ENCODE data around the gene MSRB3. TPM values are rescaled to one million over a fixed set of nuclear protein-coding genes. Genes with fewer than 3 reads are reported as not detected.

Gene MSRB3
- total and polyA plus RNA-seq, 2 donors (not counting 3 experiments of a cell fraction or from before 2014, with no cell fraction given): 20.0 to 59.3 TPM

DNA sequence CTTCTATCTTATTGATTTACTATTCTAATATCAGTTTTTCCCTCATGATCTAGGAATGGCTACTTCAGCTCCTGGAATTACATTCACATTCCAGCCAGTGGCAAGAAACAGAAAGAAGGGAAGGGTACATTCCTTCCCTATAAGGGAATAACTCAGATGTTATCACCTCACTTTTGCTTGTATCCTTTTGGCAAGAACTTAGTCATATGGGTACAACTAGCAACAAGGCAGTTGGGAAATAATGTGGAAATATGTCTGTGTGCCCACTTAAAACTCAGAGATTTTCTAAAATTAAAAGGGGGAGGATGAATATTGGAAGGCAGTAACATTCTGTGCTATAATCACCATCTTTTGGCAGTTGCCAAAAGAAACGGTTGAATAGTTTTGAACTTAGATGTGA lies 85.6 kb downstream of the MSRB3 start:
- H3K36me3 ChIP-seq (ENCODE audit: control insufficient read depth in 2 of 2, extremely low read depth in 1 of 2, insufficient read depth in 2 of 2, low read length in 2 of 2): peaks cover 0 to 5% of the 10 kb centered on the region in 2 experiments
- no TSS peak for BruUV-seq (replicated peaks)
- H3K27me3 ChIP-seq (ENCODE audit: control insufficient read depth in 2 of 2, insufficient read depth in 2 of 2, low read length in 2 of 2): no peaks in the 10 kb centered on the region
- H3K27ac ChIP-seq (ENCODE audit: insufficient read depth, low read depth, low read length): no peak overlapping the region
- H3K9me3 ChIP-seq (replicated peaks; ENCODE audit: control insufficient read depth, insufficient read depth, low read length): no peaks in the 10 kb centered on the region
- TF ChIP-seq, protein P1, sequence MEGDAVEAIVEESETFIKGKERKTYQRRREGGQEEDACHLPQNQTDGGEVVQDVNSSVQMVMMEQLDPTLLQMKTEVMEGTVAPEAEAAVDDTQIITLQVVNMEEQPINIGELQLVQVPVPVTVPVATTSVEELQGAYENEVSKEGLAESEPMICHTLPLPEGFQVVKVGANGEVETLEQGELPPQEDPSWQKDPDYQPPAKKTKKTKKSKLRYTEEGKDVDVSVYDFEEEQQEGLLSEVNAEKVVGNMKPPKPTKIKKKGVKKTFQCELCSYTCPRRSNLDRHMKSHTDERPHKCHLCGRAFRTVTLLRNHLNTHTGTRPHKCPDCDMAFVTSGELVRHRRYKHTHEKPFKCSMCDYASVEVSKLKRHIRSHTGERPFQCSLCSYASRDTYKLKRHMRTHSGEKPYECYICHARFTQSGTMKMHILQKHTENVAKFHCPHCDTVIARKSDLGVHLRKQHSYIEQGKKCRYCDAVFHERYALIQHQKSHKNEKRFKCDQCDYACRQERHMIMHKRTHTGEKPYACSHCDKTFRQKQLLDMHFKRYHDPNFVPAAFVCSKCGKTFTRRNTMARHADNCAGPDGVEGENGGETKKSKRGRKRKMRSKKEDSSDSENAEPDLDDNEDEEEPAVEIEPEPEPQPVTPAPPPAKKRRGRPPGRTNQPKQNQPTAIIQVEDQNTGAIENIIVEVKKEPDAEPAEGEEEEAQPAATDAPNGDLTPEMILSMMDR (IDR thresholded peaks at IDR 0.05; ENCODE audit: extremely low read depth in 1 of 2, insufficient read depth in 1 of 2, low read depth in 1 of 2, low read length in 2 of 2): no peak
- TF ChIP-seq JUN (IDR thresholded peaks at IDR 0.05; ENCODE audit: borderline replicate concordance, insufficient read depth, insufficient read length, low read depth) (no peak), POLR2A (IDR thresholded peaks at IDR 0.05; ENCODE audit: low read depth, low read length) (no peak), POLR2AphosphoS5 (IDR thresholded peaks at IDR 0.05; ENCODE audit: insufficient read depth, low read depth, low read length) (no peak), GATA2 (IDR thresholded peaks at IDR 0.05; ENCODE audit: insufficient read depth, insufficient read length, low read depth, low read length) (no peak), FOS (IDR thresholded peaks at IDR 0.05; ENCODE audit: borderline replicate concordance, insufficient read depth, low read length) (no peak), EZH2 (IDR thresholded peaks at IDR 0.05; ENCODE audit: borderline replicate concordance, low read depth, low read length, severe bottlenecking) (no peak), MYC (IDR thresholded peaks at IDR 0.05; ENCODE audit: low read depth, low read length) (no peak)
- TF ChIP-seq, protein P2, sequence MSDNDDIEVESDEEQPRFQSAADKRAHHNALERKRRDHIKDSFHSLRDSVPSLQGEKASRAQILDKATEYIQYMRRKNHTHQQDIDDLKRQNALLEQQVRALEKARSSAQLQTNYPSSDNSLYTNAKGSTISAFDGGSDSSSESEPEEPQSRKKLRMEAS (IDR thresholded peaks at IDR 0.05; ENCODE audit: insufficient read depth, insufficient read length): no peak
- DNase-seq (ENCODE audit: low read depth, low spot score): no peak
- no peaks in the 10 kb centered on the region for H4K20me1 ChIP-seq (replicated peaks; ENCODE audit: control insufficient read depth, extremely low read depth, insufficient read depth, low read length)
- no peak overlapping the region for H3K4me2 ChIP-seq (ENCODE audit: insufficient read depth, low read length)
- no peak overlapping the region for H3K9ac ChIP-seq (replicated peaks; ENCODE audit: extremely low read depth, insufficient read depth, low read length)
- ChIA-PET CTCF (no interaction called here), POLR2A (no interaction called here)
- intact Hi-C loops (cut with micrococcal nuclease) (no loop called here), dilution Hi-C loops (cut with MboI; ENCODE audit: extremely low pct_ligation_motif_present, low sequenced_read_pairs) (no loop called here)
- no peak overlapping the region for H3K4me3 ChIP-seq (replicated peaks in 1 of 3; ENCODE audit: insufficient read depth in 1 of 3, low read depth in 1 of 3, low read length in 3 of 3)
- H3K79me2 ChIP-seq (ENCODE audit: control insufficient read depth, insufficient read depth, low read length): no peaks in the 10 kb centered on the region
- no peak overlapping the region for H2AFZ ChIP-seq (ENCODE audit: low read depth, low read length)
- H3K9me1 ChIP-seq (replicated peaks; ENCODE audit: control insufficient read depth, extremely low read depth, insufficient read depth, low read length): peaks cover 2% of the 10 kb centered on the region
- no peaks in the 10 kb centered on the region for H3K4me1 ChIP-seq (ENCODE audit: control insufficient read depth, extremely low read depth, insufficient read depth, low read length)
- FAIRE-seq: no peak
